ENCODE measurements around the gene CHMP2A. TPM values are rescaled to one million over a fixed set of nuclear protein-coding genes. Genes with fewer than 3 reads are reported as not detected.

CHMP2A gene
- total and polyA plus RNA-seq, 2 of the 13 experiments (the other 11 are each of a cell fraction or from before 2014, with no cell fraction given): 49.7 to 55.0 TPM

DNA sequence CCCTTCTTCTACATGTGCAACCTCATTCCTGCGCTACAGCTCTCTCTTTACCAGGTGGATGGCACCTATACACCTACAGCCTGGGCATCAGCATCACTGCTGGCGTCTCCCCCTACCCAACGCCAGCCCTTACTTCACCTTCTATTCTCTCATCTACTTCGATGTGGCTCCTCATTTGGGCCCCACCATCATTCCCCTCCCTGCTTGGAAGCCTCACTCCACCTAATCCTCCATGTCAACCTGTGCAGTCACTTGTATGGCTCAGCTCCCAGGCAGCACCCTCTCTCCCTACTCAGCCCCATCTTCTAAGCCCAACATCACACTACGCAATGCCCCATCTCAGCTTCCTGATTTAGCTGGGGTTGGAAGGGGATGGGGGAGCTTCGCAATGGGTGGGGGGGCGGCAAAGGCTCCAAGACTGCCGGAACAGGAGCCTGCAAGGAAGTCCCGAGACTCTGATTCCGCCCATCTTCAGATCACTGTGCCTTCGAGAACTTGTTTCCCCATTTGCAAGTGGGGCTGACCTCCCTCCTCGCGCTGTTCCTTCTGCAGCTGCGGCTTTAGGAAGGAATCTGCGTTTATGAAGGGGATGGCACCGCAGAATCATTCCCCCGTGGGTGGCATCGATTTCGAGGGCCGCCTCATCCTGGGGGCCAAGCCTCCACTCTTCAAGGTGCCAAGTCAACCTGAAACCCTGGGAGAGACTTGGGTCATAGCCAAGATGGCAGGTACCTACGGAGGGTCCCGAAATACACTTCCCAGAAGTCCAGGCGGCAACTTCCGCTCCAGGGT is 17.3 kb upstream of the CHMP2A start (continued):
- TF ChIP-seq KLF15 (CRISPR knock-in tag; IDR thresholded peaks at IDR 0.05; ENCODE audit: borderline replicate concordance): no peak
- no peak for TF ChIP-seq ZNF20 (CRISPR knock-in tag; IDR thresholded peaks at IDR 0.05)
- TF ChIP-seq NFKBIZ (CRISPR knock-in tag; IDR thresholded peaks at IDR 0.05): no peak
- no peak for TF ChIP-seq ZNF350 (CRISPR knock-in tag; IDR thresholded peaks at IDR 0.05; ENCODE audit: borderline replicate concordance, low read depth)
- TF ChIP-seq ZNF33B (CRISPR knock-in tag; IDR thresholded peaks at IDR 0.05): 0 out of 2 replicates have a peak, but pooled peaks have one; percentile 11
- no peak for TF ChIP-seq TAF1 (CRISPR knock-in tag; IDR thresholded peaks at IDR 0.05)
- no peak for TF ChIP-seq RAD51 (IDR thresholded peaks at IDR 0.05; ENCODE audit: borderline replicate concordance)
- TF ChIP-seq ZNF12 (CRISPR knock-in tag; IDR thresholded peaks at IDR 0.05): no peak
- no peak; the same call in 1 of the 2 replicates for TF ChIP-seq FOXC1 (CRISPR knock-in tag; IDR thresholded peaks at IDR 0.05; ENCODE audit: borderline replicate concordance)
- no peak for TF ChIP-seq TEAD3 (CRISPR knock-in tag; optimal IDR thresholded peaks at IDR 0.05; ENCODE audit: borderline replicate concordance)
- no peak for TF ChIP-seq ZMYM2 (CRISPR knock-in tag; IDR thresholded peaks at IDR 0.05)
- TF ChIP-seq ZNF432 (CRISPR knock-in tag; IDR thresholded peaks at IDR 0.05; ENCODE audit: borderline replicate concordance): no peak
- peak; percentile 50; the same call in 1 of the 2 replicates for TF ChIP-seq ZBTB38 (CRISPR knock-in tag; IDR thresholded peaks at IDR 0.05)
- TF ChIP-seq, protein P1, sequence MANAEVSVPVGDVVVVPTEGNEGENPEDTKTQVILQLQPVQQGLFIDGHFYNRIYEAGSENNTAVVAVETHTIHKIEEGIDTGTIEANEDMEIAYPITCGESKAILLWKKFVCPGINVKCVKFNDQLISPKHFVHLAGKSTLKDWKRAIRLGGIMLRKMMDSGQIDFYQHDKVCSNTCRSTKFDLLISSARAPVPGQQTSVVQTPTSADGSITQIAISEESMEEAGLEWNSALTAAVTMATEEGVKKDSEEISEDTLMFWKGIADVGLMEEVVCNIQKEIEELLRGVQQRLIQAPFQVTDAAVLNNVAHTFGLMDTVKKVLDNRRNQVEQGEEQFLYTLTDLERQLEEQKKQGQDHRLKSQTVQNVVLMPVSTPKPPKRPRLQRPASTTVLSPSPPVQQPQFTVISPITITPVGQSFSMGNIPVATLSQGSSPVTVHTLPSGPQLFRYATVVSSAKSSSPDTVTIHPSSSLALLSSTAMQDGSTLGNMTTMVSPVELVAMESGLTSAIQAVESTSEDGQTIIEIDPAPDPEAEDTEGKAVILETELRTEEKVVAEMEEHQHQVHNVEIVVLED (CRISPR knock-in tag; IDR thresholded peaks at IDR 0.05; ENCODE audit: borderline replicate concordance): no peak
- no peak for TF ChIP-seq SATB2 (CRISPR knock-in tag; IDR thresholded peaks at IDR 0.05)
- no peak for TF ChIP-seq RELA (CRISPR knock-in tag; IDR thresholded peaks at IDR 0.05)
- TF ChIP-seq AGO2 (optimal IDR thresholded peaks at IDR 0.05; ENCODE audit: low read depth, low read length): no peak
- no peak for TF ChIP-seq ZFP41 (CRISPR knock-in tag; IDR thresholded peaks at IDR 0.05; ENCODE audit: borderline replicate concordance)
- TF ChIP-seq, protein P2, sequence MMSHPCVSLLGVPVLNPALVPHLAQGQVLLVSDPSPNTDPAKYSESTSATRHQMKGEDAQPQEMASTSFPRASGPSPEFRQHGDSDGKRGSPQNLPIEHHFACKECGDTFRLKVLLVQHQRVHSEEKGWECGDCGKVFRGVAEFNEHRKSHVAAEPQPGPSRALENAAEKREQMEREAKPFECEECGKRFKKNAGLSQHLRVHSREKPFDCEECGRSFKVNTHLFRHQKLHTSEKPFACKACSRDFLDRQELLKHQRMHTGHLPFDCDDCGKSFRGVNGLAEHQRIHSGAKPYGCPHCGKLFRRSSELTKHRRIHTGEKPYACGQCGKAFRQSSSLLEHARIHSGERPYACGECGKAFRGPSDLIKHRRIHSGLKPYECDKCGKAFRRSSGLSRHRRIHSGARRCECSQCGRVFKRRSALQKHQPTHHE (CRISPR knock-in tag; IDR thresholded peaks at IDR 0.05; ENCODE audit: borderline replicate concordance): no peak
- no peak; the same call in 1 of the 2 replicates for TF ChIP-seq NCOA1 (CRISPR knock-in tag; IDR thresholded peaks at IDR 0.05)
- 0 out of 2 replicates have a peak, but pooled peaks have one; percentile 29 for TF ChIP-seq TARDBP (CRISPR knock-in tag; IDR thresholded peaks at IDR 0.05)
- peak in 1 of 2 experiments; percentile 54; a peak in 1 of 4 replicates for TF ChIP-seq POLR2A (IDR thresholded peaks at IDR 0.05; ENCODE audit: insufficient read depth in 1 of 2, low read depth in 2 of 2, low read length in 2 of 2)
- TF ChIP-seq TEF (CRISPR knock-in tag; IDR thresholded peaks at IDR 0.05): no peak
- no peak for TF ChIP-seq HHEX (CRISPR knock-in tag; IDR thresholded peaks at IDR 0.05)
- no peak for TF ChIP-seq ZBTB26 (CRISPR knock-in tag; IDR thresholded peaks at IDR 0.05; ENCODE audit: borderline replicate concordance)
- no peak for TF ChIP-seq ETV5 (CRISPR knock-in tag; IDR thresholded peaks at IDR 0.05; ENCODE audit: borderline replicate concordance)
